ENCODE measurements around the gene TTC28.

TTC28 gene

GRCh38 chr22:28017558-28017820 is 662.2 kb downstream of the TTC28 start:
- peaks cover 4% of the 10 kb centered on the region for H4K20me1 ChIP-seq (ENCODE audit: insufficient read depth, low read length, poor library complexity, severe bottlenecking)
- H3K9me2 ChIP-seq (replicated peaks; ENCODE audit: low read depth, low read length), result no peaks in the 10 kb centered on the region
- H2AFZ ChIP-seq (ENCODE audit: low read length), result no peak overlapping the region
- no peaks in the 10 kb centered on the region for H3K9me3 ChIP-seq (ENCODE audit: insufficient read depth, low read depth, low read length)
- H3F3A ChIP-seq (ENCODE audit: low read depth), result no peaks in the 10 kb centered on the region
- no peaks in the 10 kb centered on the region for H3K27me3 ChIP-seq (ENCODE audit: insufficient read depth, low read length, poor library complexity, severe bottlenecking)
- no peak overlapping the region for H3K4me2 ChIP-seq (ENCODE audit: low read depth, low read length, poor library complexity, severe bottlenecking)
- TF ChIP-seq EZH2phosphoT487 (IDR thresholded peaks at IDR 0.05; ENCODE audit: borderline replicate concordance), result no peak
- TF ChIP-seq CTCF (conservative IDR thresholded peaks at IDR 0.05; ENCODE audit: low read length), result no peak
- peaks cover 16% of the 10 kb centered on the region for H3K4me1 ChIP-seq (ENCODE audit: insufficient read depth, low read length, poor library complexity, severe bottlenecking)
- H3K79me2 ChIP-seq (ENCODE audit: insufficient read depth, low read length), result no peaks in the 10 kb centered on the region
- no peak overlapping the region for H3K4me3 ChIP-seq (ENCODE audit: low read length, poor library complexity, severe bottlenecking)
- H3K36me3 ChIP-seq (ENCODE audit: insufficient read depth, low read length), result peaks cover 46% of the 10 kb centered on the region; the same call in 1 of the 2 replicates
- no peak overlapping the region for H3K9ac ChIP-seq (ENCODE audit: low read depth, low read length, poor library complexity, severe bottlenecking)

GRCh38 chr22:28016781-28017557 is 662.7 kb downstream of the TTC28 start:
- no peaks in the 10 kb centered on the region for H3K9me2 ChIP-seq (replicated peaks; ENCODE audit: low read depth, low read length)
- H3K9ac ChIP-seq (ENCODE audit: low read depth, low read length, poor library complexity, severe bottlenecking), result no peak overlapping the region
- peaks cover 46% of the 10 kb centered on the region; the same call in 1 of the 2 replicates for H3K36me3 ChIP-seq (ENCODE audit: insufficient read depth, low read length)
- H3F3A ChIP-seq (ENCODE audit: low read depth), result no peaks in the 10 kb centered on the region
- H3K4me1 ChIP-seq (ENCODE audit: insufficient read depth, low read length, poor library complexity, severe bottlenecking), result peaks cover 16% of the 10 kb centered on the region
- no peaks in the 10 kb centered on the region for H3K27me3 ChIP-seq (ENCODE audit: insufficient read depth, low read length, poor library complexity, severe bottlenecking)
- H3K4me3 ChIP-seq (ENCODE audit: low read length, poor library complexity, severe bottlenecking), result no peak overlapping the region
- H3K4me2 ChIP-seq (ENCODE audit: low read depth, low read length, poor library complexity, severe bottlenecking), result no peak overlapping the region
- no peaks in the 10 kb centered on the region for H3K9me3 ChIP-seq (ENCODE audit: insufficient read depth, low read depth, low read length)
- no peaks in the 10 kb centered on the region for H3K79me2 ChIP-seq (ENCODE audit: insufficient read depth, low read length)
- H2AFZ ChIP-seq (ENCODE audit: low read length), result no peak overlapping the region
- H4K20me1 ChIP-seq (ENCODE audit: insufficient read depth, low read length, poor library complexity, severe bottlenecking), result peaks cover 4% of the 10 kb centered on the region
- TF ChIP-seq CTCF (conservative IDR thresholded peaks at IDR 0.05; ENCODE audit: low read length) (no peak), EZH2phosphoT487 (IDR thresholded peaks at IDR 0.05; ENCODE audit: borderline replicate concordance) (no peak)

- Histone ChIP-seq H3K79me2 (ENCODE audit: insufficient read depth, low read length) (no peaks in the 10 kb centered on the region), H4K20me1 (ENCODE audit: insufficient read depth, low read length, poor library complexity, severe bottlenecking) (peaks cover 4% of the 10 kb centered on the region), H3K9me3 (ENCODE audit: insufficient read depth, low read depth, low read length) (no peaks in the 10 kb centered on the region), H2AFZ (ENCODE audit: low read length) (no peak overlapping the region), H3K4me1 (ENCODE audit: insufficient read depth, low read length, poor library complexity, severe bottlenecking) (peaks cover 16% of the 10 kb centered on the region), H3F3A (ENCODE audit: low read depth) (no peaks in the 10 kb centered on the region), H3K9ac (ENCODE audit: low read depth, low read length, poor library complexity, severe bottlenecking) (no peak overlapping the region), H3K4me3 (ENCODE audit: low read length, poor library complexity, severe bottlenecking) (no peak overlapping the region), H3K36me3 (ENCODE audit: insufficient read depth, low read length) (peaks cover 42% of the 10 kb centered on the region; the same call in 1 of the 2 replicates), H3K27me3 (ENCODE audit: insufficient read depth, low read length, poor library complexity, severe bottlenecking) (no peaks in the 10 kb centered on the region), H3K4me2 (ENCODE audit: low read depth, low read length, poor library complexity, severe bottlenecking) (no peak overlapping the region), H3K9me2 (replicated peaks; ENCODE audit: low read depth, low read length) (no peaks in the 10 kb centered on the region)
- TF ChIP-seq EZH2phosphoT487 (IDR thresholded peaks at IDR 0.05; ENCODE audit: borderline replicate concordance) (no peak), CTCF (conservative IDR thresholded peaks at IDR 0.05; ENCODE audit: low read length) (no peak)
Measured at GRCh38 chr22:28015676-28016601, 663.7 kb downstream of the TTC28 start.

Measured in Loucy (cell line).